Esophagus (tissue), 2 donors: ENCODE measurements around the gene CAND2. TPM values are rescaled to one million over a fixed set of nuclear protein-coding genes. Genes with fewer than 3 reads are reported as not detected.

ENCODE experiments used
- H3K27ac ChIP-seq, 2 donors: one replicate each; pipeline ENCODE4 v1.5.1; 2013; ENCODE audit warnings: low read depth in 2 of 2, mild to moderate bottlenecking in 2 of 2, inconsistent platforms in 1 of 2, low read length in 1 of 2, moderate library complexity in 1 of 2
- H3K27me3 ChIP-seq, 2 donors: one replicate each; pipeline ENCODE4 v1.6.1; 2013; ENCODE audit warnings: low read length in 2 of 2, control low read depth in 1 of 2, mild to moderate bottlenecking in 1 of 2; ENCODE audit not compliant: insufficient read depth in 2 of 2, control insufficient read depth in 1 of 2
- H3K36me3 ChIP-seq, 2 donors: one replicate each; pipeline ENCODE4 v1.6.1; 2013; ENCODE audit warnings: low read length in 1 of 2; ENCODE audit not compliant: control insufficient read depth in 2 of 2, insufficient read depth in 2 of 2
- H3K4me1 ChIP-seq, 2 donors: one replicate each; pipeline ENCODE4 v1.6.1; 2013; ENCODE audit warnings: low read length in 1 of 2; ENCODE audit not compliant: control insufficient read depth in 2 of 2, insufficient read depth in 2 of 2
- H3K4me3 ChIP-seq, 2 donors: one replicate each; pipeline ENCODE4 v1.5.1; 2013; ENCODE audit warnings: low read length in 2 of 2, mild to moderate bottlenecking in 2 of 2, low read depth in 1 of 2, moderate library complexity in 1 of 2
- H3K9me3 ChIP-seq, 2 donors: one replicate each; pipeline ENCODE4 v1.6.1; 2013; ENCODE audit warnings: mild to moderate bottlenecking in 2 of 2, low read depth in 1 of 2, low read length in 1 of 2, moderate library complexity in 1 of 2; ENCODE audit not compliant: control insufficient read depth in 2 of 2, insufficient read depth in 1 of 2
- WGBS, 2 donors: extraction: QIAGEN DNeasy Blood & Tissue Kit; methylation state at CpG; one replicate each; pipeline ENCODE4 v1.1.7; 2013; 5-methylcytosine and 5-hydroxymethylcytosine counted together
- polyA plus RNA-seq, 2 donors: library from polyadenylated mRNA; stranded (reverse); fragments of 200-250 nt; gene quantifications; one replicate each; pipeline ENCODE4 v1.2.3, GENCODE V29; 2013
- donor health status: healthy with polysubstance abuse.
- donor health status: Bipolar disorder and iron deficiency.

Gene CAND2
- polyA plus RNA-seq, 2 donors = 0.84 to 1.2 TPM

DNA sequence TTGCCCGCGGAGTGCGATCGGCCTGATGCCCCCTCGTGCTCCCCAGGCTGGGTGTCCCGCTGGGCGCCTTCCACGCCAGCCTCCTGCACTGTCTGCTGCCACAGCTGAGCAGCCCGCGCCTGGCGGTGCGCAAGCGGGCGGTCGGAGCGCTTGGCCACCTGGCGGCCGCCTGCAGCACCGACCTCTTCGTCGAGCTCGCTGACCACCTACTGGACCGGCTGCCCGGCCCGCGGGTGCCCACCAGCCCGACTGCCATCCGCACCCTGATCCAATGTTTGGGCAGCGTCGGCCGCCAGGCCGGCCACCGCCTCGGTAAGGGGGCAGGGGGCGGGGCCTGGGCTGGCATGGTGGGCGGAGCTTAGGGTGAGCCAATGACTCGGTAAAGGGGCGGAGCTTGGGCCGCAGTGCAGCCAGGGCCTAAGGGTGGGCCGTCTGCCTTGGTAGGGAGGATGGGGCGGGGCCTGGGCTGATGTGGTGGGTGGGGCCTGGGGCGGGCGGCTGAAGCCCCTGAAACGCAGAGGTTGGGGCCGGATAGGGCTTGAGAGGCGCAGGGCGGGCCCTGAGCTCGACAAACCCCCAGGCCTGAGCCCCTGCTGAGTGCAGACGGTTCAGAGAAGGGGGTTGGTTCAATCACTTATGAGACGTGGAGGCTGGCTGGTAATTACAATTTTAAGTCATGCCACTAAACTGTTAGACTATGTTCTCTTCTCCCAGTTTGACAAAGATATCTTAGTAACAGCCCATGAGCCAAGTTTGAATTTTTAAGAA, 13.7 kb downstream of the CAND2 start:
- WGBS, 2 donors = 1 to 2% methylated on average over 50 of the region's 50 CpGs
- Histone ChIP-seq H3K36me3 (peaks cover 0 to 2% of the 10 kb centered on the region in 2 donors), H3K9me3 (no peaks in the 10 kb centered on the region), H3K27me3 (no peaks in the 10 kb centered on the region), H3K27ac (peak overlapping the region; percentile 47 to 70), H3K4me1 (peaks cover 0 to 10% of the 10 kb centered on the region in 2 donors), H3K4me3 (peak overlapping the region; percentile 61 to 63)

DNA sequence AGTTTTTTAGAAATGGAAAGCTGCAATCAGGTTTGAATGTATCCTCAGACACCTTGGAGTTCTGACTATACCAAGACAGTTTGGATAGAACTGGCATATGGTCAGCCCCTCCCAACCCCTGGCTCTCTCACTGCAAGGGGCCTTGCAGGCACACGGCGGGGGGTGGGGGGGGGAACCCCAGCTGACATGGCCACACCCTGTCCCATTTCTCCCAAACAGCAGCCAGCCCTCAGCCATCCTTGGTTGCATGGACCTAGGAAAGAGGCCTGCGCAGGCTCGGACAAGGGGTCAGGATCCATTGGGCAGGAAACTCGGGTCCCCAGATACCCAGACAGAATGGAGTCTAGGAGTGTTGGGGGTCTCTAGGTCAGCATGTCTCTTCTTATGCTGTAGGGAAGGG, 14.5 kb downstream of the CAND2 start:
- no peak overlapping the region for H3K4me3 ChIP-seq
- 72 to 75% methylated on average over 5 of the region's 5 CpGs for WGBS, 2 donors
- H3K27me3 ChIP-seq = no peaks in the 10 kb centered on the region
- peaks cover 0 to 2% of the 10 kb centered on the region in 2 donors for H3K36me3 ChIP-seq
- H3K9me3 ChIP-seq = no peaks in the 10 kb centered on the region
- no peak overlapping the region for H3K27ac ChIP-seq
- H3K4me1 ChIP-seq = peaks cover 0 to 10% of the 10 kb centered on the region in 2 donors

DNA sequence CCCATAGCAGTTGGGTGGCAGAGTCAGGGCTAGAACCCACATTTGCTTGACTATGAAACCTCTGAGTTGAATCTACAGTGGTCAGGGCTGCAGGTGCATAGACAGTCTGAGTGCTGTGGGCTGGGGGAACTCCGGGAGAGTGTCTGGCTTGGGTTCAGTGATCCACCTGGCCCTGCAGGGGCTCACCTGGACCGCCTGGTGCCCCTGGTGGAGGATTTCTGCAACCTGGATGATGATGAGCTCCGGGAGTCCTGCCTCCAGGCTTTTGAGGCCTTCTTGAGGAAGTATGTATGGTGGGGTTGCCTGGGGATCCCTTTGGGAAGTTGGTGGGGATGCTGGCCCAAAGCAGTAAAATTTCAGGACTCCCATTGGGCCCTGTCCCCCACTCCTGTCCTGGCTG, 16.3 kb downstream of the CAND2 start:
- Histone ChIP-seq H3K27me3 (no peaks in the 10 kb centered on the region), H3K9me3 (no peaks in the 10 kb centered on the region), H3K4me1 (peaks cover 0 to 10% of the 10 kb centered on the region in 2 donors), H3K27ac (no peak overlapping the region), H3K4me3 (no peak overlapping the region), H3K36me3 (peaks cover 0 to 9% of the 10 kb centered on the region in 2 donors)
- WGBS, 2 donors = 88 to 89% methylated on average over 2 to 3 of the region's 3 CpGs

DNA sequence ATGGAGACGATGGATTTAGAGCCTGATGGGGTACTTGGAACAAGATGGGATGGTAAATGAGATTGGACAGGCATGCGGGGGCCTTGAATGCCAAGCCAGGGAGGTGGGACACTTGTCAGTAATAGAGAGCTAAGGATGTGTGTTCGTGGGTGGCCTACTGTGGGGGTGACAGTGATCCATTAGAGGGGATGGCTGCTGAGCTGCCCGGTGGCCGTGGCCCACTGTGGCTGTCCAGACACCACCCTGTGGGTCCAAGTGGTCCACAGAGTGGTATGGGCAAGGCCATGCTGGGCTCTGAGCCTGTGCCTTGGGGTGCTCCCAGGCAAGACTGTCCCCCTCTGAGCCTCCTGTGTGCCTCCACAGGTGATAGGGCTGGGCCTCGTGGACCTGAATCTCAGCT, 17.5 kb downstream of the CAND2 start:
- Histone ChIP-seq H3K9me3 (no peaks in the 10 kb centered on the region), H3K36me3 (peaks cover 0 to 9% of the 10 kb centered on the region in 2 donors), H3K27me3 (no peaks in the 10 kb centered on the region), H3K4me1 (peaks cover 0 to 10% of the 10 kb centered on the region in 2 donors), H3K4me3 (no peak overlapping the region), H3K27ac (no peak overlapping the region)
- WGBS, 2 donors = 81 to 87% methylated on average over 4 to 6 of the region's 6 CpGs

DNA sequence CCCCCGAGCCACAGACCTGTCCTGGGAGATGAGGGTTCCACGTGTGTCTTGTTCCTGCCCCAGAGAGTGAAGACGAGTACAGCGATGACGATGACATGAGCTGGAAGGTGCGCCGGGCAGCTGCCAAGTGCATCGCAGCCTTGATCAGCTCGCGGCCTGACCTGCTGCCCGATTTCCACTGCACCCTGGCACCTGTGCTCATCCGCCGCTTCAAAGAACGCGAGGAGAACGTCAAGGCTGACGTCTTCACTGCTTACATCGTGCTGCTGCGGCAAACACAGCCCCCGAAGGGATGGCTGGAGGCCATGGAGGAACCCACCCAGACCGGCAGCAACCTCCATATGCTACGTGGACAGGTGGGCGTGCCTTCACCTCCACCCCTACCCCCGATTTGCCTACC, 18.6 kb downstream of the CAND2 start:
- H3K4me3 ChIP-seq = no peak overlapping the region
- peaks cover 0 to 2% of the 10 kb centered on the region in 2 donors for H3K4me1 ChIP-seq
- H3K27ac ChIP-seq = no peak overlapping the region
- no peaks in the 10 kb centered on the region for H3K27me3 ChIP-seq
- peaks cover 0 to 9% of the 10 kb centered on the region in 2 donors for H3K36me3 ChIP-seq
- 90 to 91% methylated on average over 24 of the region's 24 CpGs for WGBS, 2 donors
- no peaks in the 10 kb centered on the region for H3K9me3 ChIP-seq

DNA sequence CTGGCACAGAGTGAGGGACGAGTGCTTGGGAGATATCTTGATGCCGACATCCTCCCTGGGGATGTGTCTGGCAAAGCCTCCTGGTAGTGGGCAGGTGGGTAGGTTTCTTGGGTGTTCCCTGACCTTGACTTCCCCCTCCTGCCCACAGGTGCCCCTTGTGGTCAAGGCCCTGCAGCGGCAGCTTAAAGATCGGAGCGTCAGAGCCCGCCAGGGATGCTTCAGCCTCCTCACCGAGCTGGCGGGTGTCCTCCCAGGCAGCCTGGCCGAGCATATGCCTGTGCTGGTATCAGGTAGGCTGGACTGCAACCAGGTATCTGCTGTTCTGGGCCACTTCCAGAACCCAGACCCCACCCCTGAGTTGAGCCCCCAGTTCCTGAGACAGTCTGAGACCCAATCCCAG, 19.2 kb downstream of the CAND2 start:
- Histone ChIP-seq H3K9me3 (no peaks in the 10 kb centered on the region), H3K27me3 (no peaks in the 10 kb centered on the region), H3K36me3 (peaks cover 0 to 9% of the 10 kb centered on the region in 2 donors), H3K4me3 (no peak overlapping the region), H3K4me1 (peaks cover 0 to 2% of the 10 kb centered on the region in 2 donors), H3K27ac (no peak overlapping the region)
- 87 to 89% methylated on average over 9 of the region's 9 CpGs for WGBS, 2 donors

DNA sequence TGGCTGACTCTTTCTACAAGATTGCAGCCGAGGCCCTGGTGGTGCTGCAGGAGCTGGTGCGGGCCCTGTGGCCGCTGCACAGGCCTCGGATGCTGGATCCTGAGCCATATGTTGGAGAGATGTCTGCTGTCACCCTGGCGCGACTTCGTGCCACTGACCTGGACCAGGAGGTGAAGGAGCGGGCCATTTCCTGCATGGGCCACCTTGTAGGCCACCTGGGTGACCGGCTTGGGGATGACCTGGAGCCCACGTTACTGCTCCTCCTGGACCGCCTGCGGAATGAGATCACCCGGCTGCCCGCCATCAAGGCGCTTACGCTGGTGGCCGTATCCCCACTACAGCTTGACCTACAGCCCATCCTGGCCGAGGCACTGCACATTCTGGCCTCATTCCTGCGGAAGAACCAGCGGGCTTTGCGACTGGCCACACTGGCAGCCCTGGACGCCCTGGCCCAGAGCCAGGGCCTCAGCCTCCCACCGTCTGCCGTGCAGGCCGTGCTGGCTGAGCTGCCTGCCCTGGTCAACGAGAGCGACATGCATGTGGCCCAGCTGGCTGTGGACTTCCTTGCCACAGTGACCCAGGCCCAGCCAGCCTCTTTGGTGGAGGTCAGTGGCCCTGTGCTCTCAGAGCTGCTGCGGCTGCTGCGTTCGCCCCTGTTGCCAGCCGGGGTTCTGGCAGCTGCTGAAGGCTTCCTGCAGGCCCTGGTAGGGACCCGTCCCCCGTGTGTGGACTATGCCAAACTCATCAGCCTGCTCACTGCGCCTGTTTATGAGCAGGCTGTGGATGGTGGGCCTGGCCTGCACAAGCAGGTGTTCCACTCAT, 20.3 kb downstream of the CAND2 start:
- H3K27ac ChIP-seq = no peak overlapping the region
- WGBS, 2 donors = 93 to 96% methylated on average over 34 of the region's 34 CpGs
- H3K4me3 ChIP-seq = no peak overlapping the region
- H3K4me1 ChIP-seq = no peaks in the 10 kb centered on the region
- no peaks in the 10 kb centered on the region for H3K27me3 ChIP-seq
- H3K9me3 ChIP-seq = no peaks in the 10 kb centered on the region
- peaks cover 0 to 9% of the 10 kb centered on the region in 2 donors for H3K36me3 ChIP-seq

DNA sequence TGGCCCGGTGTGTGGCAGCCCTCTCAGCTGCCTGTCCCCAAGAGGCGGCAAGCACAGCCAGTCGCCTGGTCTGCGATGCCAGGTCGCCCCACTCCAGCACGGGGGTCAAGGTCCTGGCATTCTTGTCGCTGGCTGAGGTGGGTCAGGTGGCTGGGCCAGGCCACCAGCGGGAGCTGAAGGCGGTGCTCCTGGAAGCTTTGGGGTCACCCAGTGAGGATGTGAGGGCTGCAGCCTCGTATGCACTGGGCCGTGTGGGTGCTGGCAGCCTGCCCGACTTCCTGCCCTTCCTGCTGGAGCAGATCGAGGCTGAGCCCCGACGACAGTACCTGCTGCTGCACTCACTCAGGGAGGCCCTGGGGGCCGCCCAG, 20.8 kb downstream of the CAND2 start:
- H3K27ac ChIP-seq = no peak overlapping the region
- H3K36me3 ChIP-seq = peaks cover 0 to 9% of the 10 kb centered on the region in 2 donors
- no peaks in the 10 kb centered on the region for H3K4me1 ChIP-seq
- H3K4me3 ChIP-seq = no peak overlapping the region
- no peaks in the 10 kb centered on the region for H3K9me3 ChIP-seq
- WGBS, 2 donors = 61% methylated on average over 16 of the region's 16 CpGs
- no peaks in the 10 kb centered on the region for H3K27me3 ChIP-seq

DNA sequence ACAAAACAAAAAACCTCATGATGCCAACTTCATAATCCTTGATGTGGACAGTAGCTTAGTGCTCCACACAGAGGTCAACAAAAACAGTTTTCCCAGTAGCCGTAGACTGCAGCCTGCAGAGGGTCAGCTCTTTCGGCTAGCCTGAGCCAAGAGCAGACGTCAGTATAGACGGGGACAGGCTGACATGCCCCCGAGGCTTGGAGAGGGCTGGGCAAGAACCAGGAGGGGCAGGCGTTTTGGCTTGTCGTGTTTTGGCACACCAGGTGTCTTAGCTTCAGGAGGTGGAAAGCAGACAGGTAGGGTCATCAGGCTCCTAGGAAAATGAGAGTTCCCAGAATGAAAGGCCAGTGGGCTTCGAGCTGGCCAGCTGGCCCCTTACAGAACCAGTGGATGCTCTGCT, 21.8 kb downstream of the CAND2 start:
- peaks cover 0 to 9% of the 10 kb centered on the region in 2 donors for H3K36me3 ChIP-seq

More for the DNA sequence above, 21.8 kb downstream of the CAND2 start:
- Histone ChIP-seq H3K4me3 (no peak overlapping the region), H3K9me3 (no peaks in the 10 kb centered on the region), H3K27me3 (no peaks in the 10 kb centered on the region), H3K4me1 (no peaks in the 10 kb centered on the region), H3K27ac (no peak overlapping the region)
- WGBS, 2 donors = 56 to 77% methylated on average over 8 of the region's 8 CpGs
